ENCODE results near the gene C12orf42. TPM values are rescaled to one million over a fixed set of nuclear protein-coding genes. Genes with fewer than 3 reads are reported as not detected.

Gene C12orf42
- total and polyA plus RNA-seq, 2 donors from 2014 or later, result 0.94 TPM; not detected in 1

GRCh38 chr12:103513875-103514274, 18.1 kb upstream of the C12orf42 start:
- no peaks in the 10 kb centered on the region for H3K4me1 ChIP-seq (ENCODE audit: control insufficient read depth in 2 of 3, insufficient read depth in 2 of 3, low read depth in 1 of 3, low read length in 3 of 3)
- intact Hi-C loops (cut with DNase I), result no loop called here
- DNase-seq (no peak), FAIRE-seq (no peak)
- TF ChIP-seq CTCF (IDR thresholded peaks at IDR 0.05; ENCODE audit: borderline replicate concordance, extremely low read depth, insufficient read depth), result no peak
- no peak overlapping the region for H3K27ac ChIP-seq (ENCODE audit: low read depth in 2 of 2, low read length in 2 of 2)
- no peaks in the 10 kb centered on the region for H3K9me3 ChIP-seq (ENCODE audit: control insufficient read depth in 2 of 3, insufficient read depth in 1 of 3, low read length in 3 of 3)
- no peak overlapping the region for H3K9ac ChIP-seq (ENCODE audit: low read length in 3 of 3)
- no peaks in the 10 kb centered on the region for H3K27me3 ChIP-seq (ENCODE audit: control insufficient read depth, insufficient read depth, low read length)
- no peaks in the 10 kb centered on the region for H3K36me3 ChIP-seq (ENCODE audit: control insufficient read depth in 2 of 3, insufficient read depth in 3 of 3, low read length in 3 of 3)
- no peak overlapping the region for H3K4me3 ChIP-seq (ENCODE audit: low read length in 3 of 3)

- DNase-seq (no peak), FAIRE-seq (no peak)
- Histone ChIP-seq H3K4me1 (ENCODE audit: control insufficient read depth in 2 of 3, insufficient read depth in 2 of 3, low read depth in 1 of 3, low read length in 3 of 3) (no peaks in the 10 kb centered on the region), H3K27ac (ENCODE audit: low read depth in 2 of 2, low read length in 2 of 2) (no peak overlapping the region), H3K27me3 (ENCODE audit: control insufficient read depth, insufficient read depth, low read length) (no peaks in the 10 kb centered on the region), H3K4me3 (ENCODE audit: low read length in 3 of 3) (no peak overlapping the region), H3K9me3 (ENCODE audit: control insufficient read depth in 2 of 3, insufficient read depth in 1 of 3, low read length in 3 of 3) (no peaks in the 10 kb centered on the region), H3K9ac (ENCODE audit: low read length in 3 of 3) (no peak overlapping the region), H3K36me3 (ENCODE audit: control insufficient read depth in 2 of 3, insufficient read depth in 3 of 3, low read length in 3 of 3) (no peaks in the 10 kb centered on the region)
- TF ChIP-seq CTCF (IDR thresholded peaks at IDR 0.05; ENCODE audit: borderline replicate concordance, extremely low read depth, insufficient read depth), result no peak
- intact Hi-C loops (cut with DNase I), result no loop called here
Observed at GRCh38 chr12:103505371-103506236, 9.8 kb upstream of the C12orf42 start.

GRCh38 chr12:103504606-103505005, 8.8 kb upstream of the C12orf42 start:
- DNase-seq (no peak), FAIRE-seq (no peak)
- Histone ChIP-seq H3K27me3 (ENCODE audit: control insufficient read depth, insufficient read depth, low read length) (no peaks in the 10 kb centered on the region), H3K4me3 (ENCODE audit: low read length in 3 of 3) (no peak overlapping the region), H3K27ac (ENCODE audit: low read depth in 2 of 2, low read length in 2 of 2) (no peak overlapping the region), H3K36me3 (ENCODE audit: control insufficient read depth in 2 of 3, insufficient read depth in 3 of 3, low read length in 3 of 3) (no peaks in the 10 kb centered on the region), H3K9ac (ENCODE audit: low read length in 3 of 3) (no peak overlapping the region), H3K9me3 (ENCODE audit: control insufficient read depth in 2 of 3, insufficient read depth in 1 of 3, low read length in 3 of 3) (no peaks in the 10 kb centered on the region), H3K4me1 (ENCODE audit: control insufficient read depth in 2 of 3, insufficient read depth in 2 of 3, low read depth in 1 of 3, low read length in 3 of 3) (no peaks in the 10 kb centered on the region)
- no peak for TF ChIP-seq CTCF (IDR thresholded peaks at IDR 0.05; ENCODE audit: borderline replicate concordance, extremely low read depth, insufficient read depth)
- intact Hi-C loops (cut with DNase I), result no loop called here

Measured in kidney (tissue), 14 donors.